ENCODE data around the gene RARB.

Gene RARB

DNA sequence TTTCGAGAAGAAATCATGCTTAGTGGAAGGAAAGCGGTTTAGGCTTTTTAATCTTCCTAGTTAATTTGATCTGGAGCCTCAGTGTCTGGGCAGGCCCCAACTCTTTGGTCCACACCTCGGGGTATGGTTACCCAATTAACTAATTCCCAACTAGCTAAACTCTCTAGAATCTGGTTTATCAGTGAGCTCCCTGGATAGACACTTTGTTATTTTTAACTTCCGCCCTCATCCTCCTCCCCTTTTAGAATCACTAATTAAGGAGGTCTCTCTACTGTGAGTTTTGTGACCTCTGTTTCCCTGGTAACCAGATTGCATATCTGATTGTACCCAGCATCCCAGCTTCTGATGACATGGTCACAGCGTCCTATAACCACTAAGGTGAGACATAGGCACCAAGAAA, 112.2 kb downstream of the RARB start:
- Histone ChIP-seq H3K27me3 (replicated peaks; ENCODE audit: control insufficient read depth, insufficient read depth, low read length) (no peaks in the 10 kb centered on the region), H3K36me3 (ENCODE audit: control insufficient read depth, insufficient read depth, low read length) (no peaks in the 10 kb centered on the region), H3K4me3 (replicated peaks; ENCODE audit: low read depth, low read length) (no peak overlapping the region)
- TF ChIP-seq, protein P1, sequence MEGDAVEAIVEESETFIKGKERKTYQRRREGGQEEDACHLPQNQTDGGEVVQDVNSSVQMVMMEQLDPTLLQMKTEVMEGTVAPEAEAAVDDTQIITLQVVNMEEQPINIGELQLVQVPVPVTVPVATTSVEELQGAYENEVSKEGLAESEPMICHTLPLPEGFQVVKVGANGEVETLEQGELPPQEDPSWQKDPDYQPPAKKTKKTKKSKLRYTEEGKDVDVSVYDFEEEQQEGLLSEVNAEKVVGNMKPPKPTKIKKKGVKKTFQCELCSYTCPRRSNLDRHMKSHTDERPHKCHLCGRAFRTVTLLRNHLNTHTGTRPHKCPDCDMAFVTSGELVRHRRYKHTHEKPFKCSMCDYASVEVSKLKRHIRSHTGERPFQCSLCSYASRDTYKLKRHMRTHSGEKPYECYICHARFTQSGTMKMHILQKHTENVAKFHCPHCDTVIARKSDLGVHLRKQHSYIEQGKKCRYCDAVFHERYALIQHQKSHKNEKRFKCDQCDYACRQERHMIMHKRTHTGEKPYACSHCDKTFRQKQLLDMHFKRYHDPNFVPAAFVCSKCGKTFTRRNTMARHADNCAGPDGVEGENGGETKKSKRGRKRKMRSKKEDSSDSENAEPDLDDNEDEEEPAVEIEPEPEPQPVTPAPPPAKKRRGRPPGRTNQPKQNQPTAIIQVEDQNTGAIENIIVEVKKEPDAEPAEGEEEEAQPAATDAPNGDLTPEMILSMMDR (IDR thresholded peaks at IDR 0.05; ENCODE audit: insufficient read depth, low read length, poor library complexity, severe bottlenecking): no peak
- no peak for DNase-seq (ENCODE audit: extremely low read depth, insufficient read length)

DNA sequence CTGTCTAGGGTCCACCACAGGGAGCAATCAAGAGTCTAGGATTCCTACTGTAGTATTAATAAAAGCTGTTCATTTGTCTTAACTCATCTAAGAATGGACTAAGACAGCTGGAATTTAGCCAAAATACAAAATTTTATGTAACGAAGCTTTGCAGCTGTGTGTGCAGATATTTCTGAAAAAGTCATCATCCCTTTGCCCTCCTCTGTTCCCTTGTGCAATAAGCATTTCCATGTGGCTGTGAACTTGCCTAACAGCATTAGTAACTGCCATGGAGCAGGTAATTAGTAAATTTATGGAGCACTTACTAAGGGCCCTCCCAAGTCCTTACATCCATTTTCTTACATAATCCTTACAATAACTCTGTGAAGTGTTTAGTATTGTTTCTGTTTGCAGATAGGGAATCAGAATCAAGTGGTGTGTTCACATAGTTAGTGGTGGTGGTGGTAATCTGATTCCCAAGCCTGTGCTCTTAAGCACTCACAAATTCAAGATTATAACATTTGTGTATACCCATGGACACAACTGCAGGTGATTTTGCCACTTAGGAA, 114.5 kb downstream of the RARB start:
- no peak for DNase-seq (ENCODE audit: extremely low read depth, insufficient read length)
- no peak overlapping the region for H3K4me3 ChIP-seq (replicated peaks; ENCODE audit: low read depth, low read length)
- H3K27me3 ChIP-seq (replicated peaks; ENCODE audit: control insufficient read depth, insufficient read depth, low read length): no peaks in the 10 kb centered on the region
- TF ChIP-seq, protein P1 (IDR thresholded peaks at IDR 0.05; ENCODE audit: insufficient read depth, low read length, poor library complexity, severe bottlenecking): no peak
- H3K36me3 ChIP-seq (ENCODE audit: control insufficient read depth, insufficient read depth, low read length): no peaks in the 10 kb centered on the region

DNA sequence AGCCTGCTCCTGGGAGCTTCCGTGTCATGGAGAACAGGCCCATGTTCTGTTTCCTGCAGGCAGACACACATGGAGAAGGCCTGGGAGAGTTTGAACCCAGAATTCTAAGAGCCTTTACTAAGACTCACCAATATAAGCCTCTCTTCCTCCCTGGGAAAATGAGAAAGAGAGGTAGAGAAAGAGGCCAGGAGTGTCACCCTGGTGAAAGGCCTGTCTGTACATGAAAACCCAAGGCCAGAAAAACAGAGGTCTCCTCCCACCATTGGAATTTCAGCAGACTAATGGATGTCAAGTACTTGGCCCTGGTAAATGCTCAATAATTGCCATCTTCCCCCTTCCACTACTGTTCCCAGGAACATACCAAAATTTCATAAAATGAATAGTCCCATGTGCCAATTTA, 119.0 kb downstream of the RARB start:
- no peak overlapping the region for H3K4me3 ChIP-seq (replicated peaks; ENCODE audit: low read depth, low read length)
- H3K36me3 ChIP-seq (ENCODE audit: control insufficient read depth, insufficient read depth, low read length): no peaks in the 10 kb centered on the region
- TF ChIP-seq, protein P1 (IDR thresholded peaks at IDR 0.05; ENCODE audit: insufficient read depth, low read length, poor library complexity, severe bottlenecking): no peak
- H3K27me3 ChIP-seq (replicated peaks; ENCODE audit: control insufficient read depth, insufficient read depth, low read length): no peaks in the 10 kb centered on the region
- no peak for DNase-seq (ENCODE audit: extremely low read depth, insufficient read length)

DNA sequence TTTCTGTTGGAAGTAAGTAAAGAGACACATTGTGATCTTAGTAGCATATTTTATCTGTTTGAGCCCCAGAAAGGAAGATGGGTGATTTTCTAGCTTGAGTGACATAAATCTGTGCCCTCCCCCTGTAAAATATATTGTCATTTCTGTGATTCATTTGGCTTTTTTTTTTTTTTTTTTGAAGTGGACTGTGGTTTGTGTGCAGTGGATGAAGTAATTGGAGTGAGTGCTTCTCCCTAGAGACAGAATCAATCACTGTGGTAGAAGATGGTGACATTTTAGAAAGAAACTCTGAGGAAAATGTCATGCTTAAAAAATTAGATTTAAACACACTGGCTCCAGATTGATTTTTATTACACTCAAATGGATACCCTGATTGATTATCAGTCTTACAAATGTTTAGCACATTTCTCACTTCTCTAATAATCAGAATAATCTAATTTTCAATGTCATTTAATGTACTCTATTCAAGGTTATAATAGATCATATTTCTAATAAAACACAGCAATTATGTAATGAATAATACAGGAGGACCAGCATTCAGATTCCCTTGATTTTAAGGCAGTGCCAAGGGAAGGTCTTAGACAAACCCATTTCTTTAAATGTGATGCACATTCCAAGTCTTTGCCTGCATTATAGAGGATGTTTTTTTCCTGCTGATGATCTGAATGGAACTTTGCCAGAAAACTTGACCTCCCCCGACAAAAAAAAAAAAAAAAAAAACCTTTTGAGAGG, 120.0 kb downstream of the RARB start:
- no peak for DNase-seq (ENCODE audit: extremely low read depth, insufficient read length)
- no peak overlapping the region for H3K4me3 ChIP-seq (replicated peaks; ENCODE audit: low read depth, low read length)
- H3K36me3 ChIP-seq (ENCODE audit: control insufficient read depth, insufficient read depth, low read length): no peaks in the 10 kb centered on the region
- no peaks in the 10 kb centered on the region for H3K27me3 ChIP-seq (replicated peaks; ENCODE audit: control insufficient read depth, insufficient read depth, low read length)
- TF ChIP-seq, protein P1 (IDR thresholded peaks at IDR 0.05; ENCODE audit: insufficient read depth, low read length, poor library complexity, severe bottlenecking): no peak

DNA sequence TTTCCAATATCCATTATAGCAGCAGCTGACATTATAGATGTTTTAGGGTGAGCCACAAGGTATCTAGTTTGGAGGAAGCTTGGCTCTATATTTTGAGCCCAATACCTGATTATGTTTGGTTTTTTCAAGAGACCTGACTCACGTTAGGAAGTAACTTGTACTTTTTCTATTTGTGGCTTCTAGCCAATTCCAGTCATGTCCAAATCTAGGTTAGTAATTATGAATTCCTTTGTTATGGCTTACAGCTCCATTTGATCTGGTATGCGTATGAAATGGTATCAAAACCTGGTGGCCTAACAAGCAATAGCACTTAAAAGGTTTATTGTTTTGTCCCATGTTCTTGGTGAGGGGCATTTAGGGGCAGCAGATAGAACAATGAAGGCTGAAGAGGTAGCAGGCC, 120.8 kb downstream of the RARB start:
- H3K4me3 ChIP-seq (replicated peaks; ENCODE audit: low read depth, low read length): no peak overlapping the region
- DNase-seq (ENCODE audit: extremely low read depth, insufficient read length): no peak
- TF ChIP-seq, protein P1 (IDR thresholded peaks at IDR 0.05; ENCODE audit: insufficient read depth, low read length, poor library complexity, severe bottlenecking): no peak
- no peaks in the 10 kb centered on the region for H3K36me3 ChIP-seq (ENCODE audit: control insufficient read depth, insufficient read depth, low read length)
- H3K27me3 ChIP-seq (replicated peaks; ENCODE audit: control insufficient read depth, insufficient read depth, low read length): no peaks in the 10 kb centered on the region

Data from GM06990 (cell line).